HUES64 (cell line): ENCODE results near the gene UGT1A10.

ENCODE experiments used
- H3K27ac ChIP-seq: 2 replicates; pipeline ENCODE4 v1.7.0; 2013; ENCODE audit warnings: low read depth, low read length, inconsistent platforms
- H3K27me3 ChIP-seq: 2 replicates; pipeline ENCODE4 v1.6.1; 2013; ENCODE audit warnings: mild to moderate bottlenecking, low read length; ENCODE audit not compliant: insufficient read depth
- H3K36me3 ChIP-seq: 2 replicates; pipeline ENCODE4 v1.6.1; 2013; ENCODE audit warnings: mild to moderate bottlenecking, low read length; ENCODE audit not compliant: insufficient read depth
- H3K4me1 ChIP-seq: 2 replicates; pipeline ENCODE4 v1.6.1; 2013; ENCODE audit warnings: mild to moderate bottlenecking, low read length, moderate library complexity; ENCODE audit not compliant: insufficient read depth
- H3K4me3 ChIP-seq: 2 replicates; pipeline ENCODE4 v1.5.1; 2013; ENCODE audit warnings: mild to moderate bottlenecking, low read length, moderate library complexity
- H3K9ac ChIP-seq: 2 replicates; pipeline ENCODE4 v1.6.1; 2013; ENCODE audit warnings: mild to moderate bottlenecking, low read depth, low read length
- H3K9me3 ChIP-seq: 2 replicates; pipeline ENCODE4 v1.6.1; 2013; ENCODE audit warnings: low read depth, low read length; ENCODE audit not compliant: insufficient read depth
- WGBS: fragments of 150-250, 120-280 bp; methylation state at CpG from one replicate; pipeline ENCODE4 v1.1.7; 2013; ENCODE audit warnings: missing lambda C conversion rate; 5-methylcytosine and 5-hydroxymethylcytosine counted together

The UGT1A10 gene

DNA sequence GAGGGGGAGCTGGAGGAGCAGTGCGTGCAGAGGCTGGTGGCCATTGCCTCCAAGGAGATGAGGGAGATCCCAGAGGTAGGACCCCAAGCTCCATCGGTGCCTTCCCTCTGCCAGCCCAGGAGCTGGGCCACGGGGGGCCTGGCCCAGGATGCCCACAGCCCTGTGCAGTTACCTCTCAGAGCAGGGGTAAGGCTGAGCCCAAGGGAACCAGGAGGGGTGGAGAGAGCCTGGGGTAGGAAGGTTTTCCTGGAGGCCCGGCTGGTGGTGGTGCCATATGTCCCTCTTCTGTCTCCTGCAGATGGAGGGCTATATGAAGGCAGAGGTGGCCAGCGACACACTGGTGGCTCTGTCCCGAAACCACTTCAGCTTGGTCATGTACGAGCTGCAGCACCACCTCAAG lies 153.3 kb downstream of the UGT1A10 start:
- no peak overlapping the region for H3K4me3 ChIP-seq
- 94% methylated on average over 7 of the region's 7 CpGs for WGBS

DNA sequence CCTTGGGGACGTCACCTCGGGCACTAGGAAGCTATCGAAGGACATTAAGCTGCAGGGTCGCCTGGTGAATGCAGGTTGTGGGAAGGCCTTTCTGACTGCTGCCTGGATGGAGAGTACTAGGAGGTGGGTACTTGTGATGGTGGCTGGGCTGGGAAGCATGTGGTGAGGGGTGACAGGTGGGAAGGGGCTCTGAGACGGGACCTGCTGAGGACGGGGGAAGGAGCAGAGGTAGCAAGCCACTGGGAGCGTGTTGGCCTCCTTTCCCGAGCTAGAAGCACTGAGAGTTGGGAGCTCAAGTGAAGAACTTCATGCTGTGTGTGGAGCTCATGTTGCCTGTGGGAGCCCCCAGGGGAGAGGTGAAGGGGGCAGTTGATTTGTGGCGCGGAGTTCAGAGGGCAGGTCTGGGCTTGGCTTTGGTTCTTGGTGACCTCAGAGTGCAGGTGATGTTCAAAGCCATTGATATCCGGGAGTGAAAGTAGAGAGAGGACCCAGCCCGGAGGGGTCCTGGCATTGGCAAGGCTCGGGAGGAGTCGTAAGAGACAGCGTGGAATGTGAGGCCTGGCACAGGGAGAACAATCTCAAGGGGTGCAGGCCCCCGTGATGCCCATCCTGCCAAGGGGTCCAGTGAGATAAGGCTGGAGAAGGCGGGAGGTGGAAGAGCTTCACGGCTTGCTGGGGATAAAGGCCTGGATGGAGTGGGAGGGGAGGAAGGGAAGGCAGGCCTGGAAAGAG lies 155.1 kb downstream of the UGT1A10 start:
- Histone ChIP-seq H3K9me3 (no peaks in the 10 kb centered on the region), H3K4me3 (no peak overlapping the region), H3K27me3 (no peaks in the 10 kb centered on the region), H3K36me3 (no peaks in the 10 kb centered on the region), H3K9ac (no peak overlapping the region), H3K27ac (no peak overlapping the region), H3K4me1 (no peaks in the 10 kb centered on the region)
- 92% methylated on average over 18 of the region's 18 CpGs for WGBS

More for the DNA sequence above, 153.3 kb downstream of the UGT1A10 start:
- Histone ChIP-seq H3K9me3 (no peaks in the 10 kb centered on the region), H3K4me1 (no peaks in the 10 kb centered on the region), H3K27me3 (no peaks in the 10 kb centered on the region), H3K27ac (no peak overlapping the region), H3K36me3 (no peaks in the 10 kb centered on the region), H3K9ac (no peak overlapping the region)

DNA sequence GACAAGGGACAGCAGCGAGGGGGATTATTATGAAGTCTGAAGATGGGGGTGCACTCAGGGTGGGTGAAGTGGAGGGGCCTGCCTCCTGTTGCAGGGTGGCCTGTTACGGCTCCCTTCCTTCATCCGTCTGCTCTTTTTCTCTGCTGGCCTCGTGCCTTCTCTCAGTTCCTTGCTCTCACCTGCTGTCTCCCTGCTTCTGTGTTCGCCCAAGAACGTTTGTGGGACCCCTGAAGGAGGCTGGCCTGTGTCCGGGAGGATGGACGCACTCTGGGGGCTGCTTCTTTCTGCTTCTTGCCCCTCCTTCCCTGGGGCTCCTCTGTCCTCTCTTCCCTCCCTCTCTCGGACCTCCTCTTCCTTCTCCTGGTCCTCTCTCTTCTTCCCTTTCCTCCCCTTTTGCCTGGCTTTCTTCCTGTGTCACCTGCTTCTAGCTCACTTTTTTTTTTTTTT lies 155.7 kb downstream of the UGT1A10 start:
- Histone ChIP-seq H3K4me1 (no peaks in the 10 kb centered on the region), H3K9me3 (no peaks in the 10 kb centered on the region), H3K9ac (no peak overlapping the region), H3K4me3 (no peak overlapping the region), H3K27me3 (no peaks in the 10 kb centered on the region), H3K27ac (no peak overlapping the region), H3K36me3 (no peaks in the 10 kb centered on the region)
- WGBS, result 94% methylated on average over 9 of the region's 9 CpGs

DNA sequence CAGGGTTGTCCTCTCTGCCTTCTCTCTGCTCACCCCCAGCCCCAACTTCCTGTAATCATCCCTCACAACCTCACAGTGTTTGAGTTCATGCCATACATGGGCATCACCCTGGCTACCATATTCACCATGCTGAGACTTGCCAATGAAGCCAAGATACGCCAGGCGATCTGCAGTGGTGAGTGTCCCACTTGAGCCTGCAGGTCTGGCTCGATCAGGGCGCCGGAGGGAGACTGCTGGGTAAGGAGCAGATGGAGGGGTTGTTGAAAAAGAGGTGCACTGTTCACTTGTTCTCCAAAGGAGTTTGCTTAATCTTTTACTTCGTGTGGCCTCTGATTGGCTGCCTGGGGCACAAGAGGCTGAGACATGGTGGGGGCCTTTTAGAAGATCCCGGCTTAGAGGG lies 156.5 kb downstream of the UGT1A10 start:
- H3K9me3 ChIP-seq, result no peaks in the 10 kb centered on the region
- WGBS, result 93% methylated on average over 7 of the region's 7 CpGs
- no peak overlapping the region for H3K9ac ChIP-seq
- no peaks in the 10 kb centered on the region for H3K36me3 ChIP-seq
- no peak overlapping the region for H3K4me3 ChIP-seq
- H3K27me3 ChIP-seq, result no peaks in the 10 kb centered on the region
- H3K4me1 ChIP-seq, result no peaks in the 10 kb centered on the region
- no peak overlapping the region for H3K27ac ChIP-seq

DNA sequence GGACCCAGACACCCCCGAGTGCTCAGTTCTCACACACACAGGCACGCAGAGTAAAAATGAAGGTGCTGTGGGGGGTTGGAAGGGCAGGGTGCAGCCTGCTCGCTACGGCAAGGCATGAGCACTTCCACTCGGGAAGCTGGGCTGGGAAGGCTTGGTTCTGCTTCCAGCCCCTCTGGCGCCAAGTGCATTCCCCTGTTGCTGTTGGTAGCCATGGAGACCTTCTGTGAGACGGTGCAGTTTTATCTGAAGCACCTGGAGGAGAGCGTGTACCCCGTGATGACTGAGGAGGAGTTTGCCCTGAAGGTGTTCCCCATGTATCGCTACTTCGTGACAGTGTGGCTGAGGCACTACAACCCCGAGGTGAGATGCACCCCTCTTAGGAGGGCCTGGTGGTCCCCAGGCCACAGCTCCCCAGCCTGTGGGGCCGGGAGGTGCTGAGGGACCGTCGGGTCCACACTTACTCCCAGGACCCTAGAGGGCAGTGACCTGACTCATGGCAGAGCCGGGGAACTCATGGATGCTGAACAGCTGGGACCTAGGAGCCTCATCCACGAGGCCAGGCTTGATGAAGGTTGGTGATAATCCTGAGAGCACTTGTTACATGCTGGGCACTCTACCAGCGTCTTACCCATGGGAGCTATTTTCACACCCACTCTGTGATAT lies 157.3 kb downstream of the UGT1A10 start:
- Histone ChIP-seq H3K27me3 (no peaks in the 10 kb centered on the region), H3K27ac (no peak overlapping the region), H3K4me1 (no peaks in the 10 kb centered on the region), H3K36me3 (no peaks in the 10 kb centered on the region), H3K9ac (no peak overlapping the region), H3K4me3 (no peak overlapping the region), H3K9me3 (no peaks in the 10 kb centered on the region)
- 95% methylated on average over 18 of the region's 18 CpGs for WGBS

DNA sequence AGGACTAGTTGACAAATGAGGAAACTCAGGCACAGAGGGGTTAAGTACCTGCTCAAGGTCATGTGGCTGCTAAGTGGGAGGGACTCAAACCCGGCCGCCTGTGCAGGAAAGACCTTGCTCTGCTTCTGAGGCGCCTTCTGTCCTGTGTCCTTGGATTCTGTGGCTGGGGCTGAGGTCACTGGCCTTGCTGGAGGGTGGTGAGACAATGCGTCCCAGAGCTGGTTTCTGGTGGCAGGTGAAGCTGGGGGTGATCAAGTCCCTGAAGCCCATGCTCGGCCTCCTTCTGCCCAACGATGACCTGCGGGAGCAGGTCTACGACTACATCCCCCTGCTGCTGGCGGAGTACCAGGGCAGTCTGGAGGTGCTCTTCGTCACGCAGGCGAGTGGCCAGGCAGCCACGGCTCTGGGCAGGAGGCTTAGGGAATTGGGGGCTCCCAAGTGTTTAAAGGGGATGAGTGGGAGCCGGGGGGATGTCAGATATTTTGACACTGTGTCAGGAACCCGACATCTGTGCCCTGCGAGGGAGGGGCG lies 157.9 kb downstream of the UGT1A10 start:
- Histone ChIP-seq H3K4me1 (no peaks in the 10 kb centered on the region), H3K9ac (no peak overlapping the region), H3K27me3 (no peaks in the 10 kb centered on the region), H3K9me3 (no peaks in the 10 kb centered on the region), H3K27ac (no peak overlapping the region), H3K36me3 (no peaks in the 10 kb centered on the region), H3K4me3 (no peak overlapping the region)
- WGBS, result 92% methylated on average over 17 of the region's 17 CpGs

DNA sequence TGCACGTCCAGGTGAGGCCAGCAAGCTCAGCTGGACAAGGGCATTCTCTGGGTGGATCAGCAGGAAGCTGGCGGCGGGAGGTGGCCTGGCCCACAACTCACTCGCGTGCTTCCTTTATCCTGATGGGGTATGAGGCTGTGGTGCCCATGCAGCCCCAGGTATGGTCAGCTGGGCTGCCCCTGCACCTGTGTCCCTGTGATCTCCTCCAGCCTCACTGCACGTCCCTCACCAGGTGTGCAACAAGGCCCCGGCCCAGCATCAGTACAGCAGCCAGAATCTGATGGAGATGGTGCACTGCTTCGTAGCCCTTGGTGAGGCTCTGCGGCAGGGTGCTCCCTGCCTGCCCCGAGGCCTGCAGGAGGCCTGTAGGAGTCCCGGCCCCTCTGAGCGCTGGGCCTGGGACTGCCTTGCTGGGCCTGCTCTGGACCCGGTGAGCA lies 159.5 kb downstream of the UGT1A10 start:
- no peak overlapping the region for H3K27ac ChIP-seq
- H3K9me3 ChIP-seq, result no peaks in the 10 kb centered on the region
- no peak overlapping the region for H3K9ac ChIP-seq
- H3K4me1 ChIP-seq, result no peaks in the 10 kb centered on the region
- 96% methylated on average over 13 of the region's 13 CpGs for WGBS
- no peak overlapping the region for H3K4me3 ChIP-seq
- no peaks in the 10 kb centered on the region for H3K27me3 ChIP-seq
- H3K36me3 ChIP-seq, result no peaks in the 10 kb centered on the region

DNA sequence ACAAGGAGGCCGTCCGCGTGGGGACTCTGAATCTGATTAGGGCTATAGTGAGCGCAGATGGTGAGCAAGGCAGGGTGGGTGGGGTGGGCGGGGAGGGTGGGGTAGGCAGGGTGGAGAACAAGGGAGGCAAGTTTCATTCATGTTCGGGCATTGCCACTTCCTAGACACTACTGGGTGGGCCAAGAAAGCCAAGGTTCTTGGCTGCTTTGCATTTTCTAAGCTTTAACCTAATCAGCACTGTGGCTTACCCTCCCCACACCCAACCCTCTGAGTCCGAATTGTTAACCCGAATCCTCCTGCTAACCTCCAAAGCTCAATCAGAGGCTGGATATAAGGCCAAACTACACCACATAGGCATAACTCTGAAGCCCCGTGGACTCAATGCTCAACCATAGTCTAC lies 160.0 kb downstream of the UGT1A10 start:
- Histone ChIP-seq H3K4me1 (no peaks in the 10 kb centered on the region), H3K27ac (no peak overlapping the region), H3K9me3 (no peaks in the 10 kb centered on the region), H3K9ac (no peak overlapping the region), H3K27me3 (no peaks in the 10 kb centered on the region), H3K4me3 (no peak overlapping the region), H3K36me3 (no peaks in the 10 kb centered on the region)
- 92% methylated on average over 9 of the region's 9 CpGs for WGBS

DNA sequence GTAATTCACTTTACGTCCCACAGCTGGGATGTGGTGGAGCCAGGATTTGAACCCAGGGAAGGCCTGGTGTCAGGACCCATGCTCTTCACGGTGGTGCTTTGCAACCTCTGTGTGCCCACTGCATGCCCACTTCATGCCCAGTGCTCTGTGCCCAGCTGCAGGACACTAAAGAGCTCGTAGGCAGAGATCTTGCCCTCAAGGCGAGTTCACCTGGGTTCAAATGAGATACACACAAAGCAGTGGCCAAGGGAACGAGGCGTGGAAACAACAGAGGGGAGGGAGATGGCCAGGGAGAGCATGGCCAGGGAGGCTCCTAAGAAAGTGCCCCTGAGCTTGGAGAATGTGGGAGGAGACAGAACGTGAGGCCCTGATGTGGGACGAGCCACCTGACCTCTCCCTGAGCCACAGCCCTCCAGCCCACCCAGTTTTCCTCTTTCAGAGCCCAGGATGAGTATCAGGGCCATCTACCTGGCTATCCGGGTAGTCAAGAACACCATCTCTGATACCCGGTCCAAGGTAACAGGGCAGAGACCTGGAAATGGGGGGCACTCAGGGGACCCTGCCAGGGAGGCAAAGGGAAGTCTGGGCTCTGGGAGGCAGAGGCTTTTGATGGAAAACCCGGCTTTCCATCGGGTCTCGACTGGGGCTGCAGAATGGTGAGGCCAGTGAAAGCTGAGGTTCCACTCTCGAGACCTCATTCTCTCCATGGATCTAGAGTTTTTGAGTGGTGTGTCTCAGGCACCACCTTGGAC lies 162.3 kb downstream of the UGT1A10 start:
- Histone ChIP-seq H3K9ac (no peak overlapping the region), H3K36me3 (no peaks in the 10 kb centered on the region), H3K27ac (no peak overlapping the region), H3K4me1 (no peaks in the 10 kb centered on the region), H3K9me3 (no peaks in the 10 kb centered on the region), H3K4me3 (no peak overlapping the region), H3K27me3 (no peaks in the 10 kb centered on the region)
- 90% methylated on average over 14 of the region's 14 CpGs for WGBS

DNA sequence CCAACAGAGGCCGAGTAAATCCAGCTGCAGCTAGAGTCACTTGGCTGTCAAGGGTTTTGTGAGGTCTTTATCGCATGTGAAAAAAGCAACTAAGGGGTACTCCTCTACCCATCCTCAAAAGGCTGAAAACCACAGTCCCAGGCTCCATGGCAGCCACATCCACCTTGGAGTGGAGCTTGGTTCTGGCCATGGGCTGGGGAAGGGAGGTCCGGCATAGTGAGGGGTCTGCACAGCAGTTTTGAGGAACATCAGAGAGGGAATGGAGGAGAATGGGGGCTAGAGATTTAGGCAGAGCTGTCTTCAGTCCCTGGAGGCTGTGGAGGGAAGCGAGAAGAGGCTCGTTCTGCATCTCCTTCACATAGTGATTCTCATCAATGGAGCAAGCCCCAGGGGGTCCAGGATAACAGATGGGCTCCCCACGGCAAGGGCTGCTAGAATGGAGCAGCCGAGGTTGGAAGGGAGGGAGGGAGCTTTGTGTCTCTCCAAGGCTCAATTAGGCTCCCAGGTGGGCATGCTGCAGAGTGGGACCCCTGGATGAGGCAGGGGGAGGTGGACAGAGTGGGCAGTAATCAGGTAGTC lies 162.9 kb downstream of the UGT1A10 start:
- Histone ChIP-seq H3K9me3 (no peaks in the 10 kb centered on the region), H3K9ac (no peak overlapping the region), H3K36me3 (no peaks in the 10 kb centered on the region), H3K27me3 (no peaks in the 10 kb centered on the region), H3K4me1 (no peaks in the 10 kb centered on the region), H3K4me3 (no peak overlapping the region), H3K27ac (no peak overlapping the region)
- 64% methylated on average over 6 of the region's 7 CpGs for WGBS

DNA sequence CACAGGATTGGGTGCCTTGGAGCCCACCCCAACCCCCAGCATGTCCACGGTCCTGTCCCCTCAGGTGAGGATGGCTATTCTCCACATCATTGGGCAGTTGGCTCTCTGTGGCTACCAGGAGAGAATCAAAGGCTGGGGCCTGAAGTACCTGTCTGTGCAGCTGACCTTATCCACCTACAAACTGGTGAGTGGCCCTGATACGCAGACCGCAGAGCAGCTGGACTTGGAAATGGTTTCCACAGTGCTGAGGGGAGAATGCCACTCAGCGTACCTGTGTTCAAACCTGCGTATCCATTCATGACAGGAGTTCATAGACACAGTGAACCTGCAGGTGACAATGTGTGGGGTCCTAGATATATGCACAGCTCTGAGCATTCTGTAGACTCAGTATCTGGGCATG lies 163.5 kb downstream of the UGT1A10 start:
- Histone ChIP-seq H3K4me3 (no peak overlapping the region), H3K9me3 (no peaks in the 10 kb centered on the region), H3K27me3 (no peaks in the 10 kb centered on the region), H3K4me1 (no peaks in the 10 kb centered on the region), H3K27ac (no peak overlapping the region), H3K36me3 (no peaks in the 10 kb centered on the region), H3K9ac (no peak overlapping the region)
- 75% methylated on average over 5 of the region's 5 CpGs for WGBS
